ENCODE measurements around the gene NUDCD3.

GRCh38 chr7:44454348-44454747 is 36.1 kb downstream of the NUDCD3 start:
- TF ChIP-seq CTCF (optimal IDR thresholded peaks at IDR 0.05 in 1 of 3, IDR thresholded peaks at IDR 0.05 in 1 of 3, conservative IDR thresholded peaks at IDR 0.05 in 1 of 3; ENCODE audit: extremely low read depth in 1 of 3, insufficient read depth in 2 of 3, low read length in 3 of 3) = no peak
- TF ChIP-seq EZH2 (IDR thresholded peaks at IDR 0.05; ENCODE audit: low read length) = no peak
